ENCODE measurements around the gene AGAP2. TPM values are rescaled to one million over a fixed set of nuclear protein-coding genes. Genes with fewer than 3 reads are reported as not detected.

Gene AGAP2
- total and polyA plus RNA-seq, 2 of the 8 experiments (the other 6 are each of a cell fraction or from before 2014, with no cell fraction given): 1.5 TPM

GRCh38 chr12:57695770-57696432 lies 42.6 kb downstream of the AGAP2 start:
- H3K9ac ChIP-seq (replicated peaks in 1 of 4; ENCODE audit: extremely low read depth in 1 of 4, low read depth in 3 of 4, low read length in 3 of 4): no peak overlapping the region
- no peak for DNase-seq (ENCODE audit: low read depth in 1 of 2, low spot score in 2 of 2)
- no peak overlapping the region for H2BK5ac ChIP-seq (ENCODE audit: low read depth, low read length)
- H3K56ac ChIP-seq (replicated peaks; ENCODE audit: insufficient read length, low read depth, low read length): no peak overlapping the region
- H3K18ac ChIP-seq (ENCODE audit: extremely low read depth, low read length): no peak overlapping the region
- H3K79me1 ChIP-seq (ENCODE audit: low read depth, low read length): no peaks in the 10 kb centered on the region
- no peak overlapping the region for H4K5ac ChIP-seq (ENCODE audit: insufficient read length, low read depth, low read length)
- H2BK20ac ChIP-seq (ENCODE audit: low read length): no peak overlapping the region
- no peak overlapping the region for H2AFZ ChIP-seq (ENCODE audit: low read length)
- H3K23ac ChIP-seq (ENCODE audit: insufficient read length): no peak overlapping the region
- no peak overlapping the region for H2BK120ac ChIP-seq (replicated peaks; ENCODE audit: low read depth, low read length)
- CTCF ChIA-PET (ENCODE audit: partially characterized antibody): no interaction called here
- peaks cover 6% of the 10 kb centered on the region; the same call in 1 of the 2 replicates for H3K23me2 ChIP-seq (ENCODE audit: low read depth, low read length)
- H3K27me3 ChIP-seq (replicated peaks in 1 of 4; ENCODE audit: control insufficient read depth in 3 of 4, extremely low read depth in 1 of 4, insufficient read depth in 3 of 4, low read length in 3 of 4): no peaks in the 10 kb centered on the region
- no peak overlapping the region for H3K4ac ChIP-seq (replicated peaks; ENCODE audit: insufficient read length, low read depth, low read length)
- H3K4me3 ChIP-seq (ENCODE audit: extremely low read depth in 1 of 4, insufficient read depth in 2 of 4, low read depth in 3 of 4, low read length in 4 of 4): no peak overlapping the region
- POLR2A ChIA-PET (ENCODE audit: partially characterized antibody): no interaction called here
- no peak overlapping the region for H2AK5ac ChIP-seq (ENCODE audit: low read depth, low read length)
- H3K4me1 ChIP-seq (replicated peaks in 1 of 4; ENCODE audit: control insufficient read depth in 3 of 4, insufficient read depth in 4 of 4, low read length in 3 of 4): peaks cover 0 to 5% (median 1%) of the 10 kb centered on the region in 4 experiments; a peak in 1 of 7 replicates
- H4K20me1 ChIP-seq (replicated peaks in 1 of 2; ENCODE audit: control insufficient read depth in 1 of 2, insufficient read depth in 2 of 2, low read length in 2 of 2): no peaks in the 10 kb centered on the region
- 88% methylated on average over 11 of the region's 11 CpGs; no CpG with 5 or more reads in 1 of the 2 experiments for WGBS, 2 experiments (ENCODE audit: extremely low coverage in 1 of 2, insufficient coverage in 1 of 2, insufficient read length in 1 of 2, insufficient replicate concordance in 2 of 2, low coverage in 1 of 2, low lambda C conversion rate in 2 of 2, missing lambda C conversion rate in 1 of 2)
- no peak overlapping the region for H2BK12ac ChIP-seq (ENCODE audit: low read depth, low read length)
- no peaks in the 10 kb centered on the region for H3K79me2 ChIP-seq (ENCODE audit: control insufficient read depth in 1 of 2, insufficient read depth in 2 of 2, low read length in 2 of 2)
- no peaks in the 10 kb centered on the region for H3K9me3 ChIP-seq (ENCODE audit: insufficient read depth in 2 of 2, low read depth in 1 of 2, low read length in 1 of 2)
- no peak overlapping the region for H3K27ac ChIP-seq (ENCODE audit: low read depth, low read length)
- no peak overlapping the region for H4K8ac ChIP-seq (ENCODE audit: extremely low read depth, insufficient read depth, low read length)
- H4K91ac ChIP-seq (replicated peaks; ENCODE audit: insufficient read length, low read length): no peak overlapping the region
- H3K14ac ChIP-seq (ENCODE audit: insufficient read length): no peak overlapping the region
- FAIRE-seq: no peak
- no peak overlapping the region for H3K4me2 ChIP-seq (ENCODE audit: insufficient read depth in 1 of 2, low read depth in 2 of 2, low read length in 2 of 2)
- H3K36me3 ChIP-seq (ENCODE audit: control insufficient read depth in 2 of 4, insufficient read depth in 4 of 4, low read length in 3 of 4): peaks cover 0 to 4% (median 2%) of the 10 kb centered on the region in 4 experiments; a peak in 4 of 8 replicates
- H2BK15ac ChIP-seq (ENCODE audit: low read length): no peak overlapping the region
- TF ChIP-seq ATF2 (IDR thresholded peaks at IDR 0.05; ENCODE audit: low read length) (no peak), SRF (IDR thresholded peaks at IDR 0.05; ENCODE audit: low read depth, low read length) (no peak), ASH2L (IDR thresholded peaks at IDR 0.05; ENCODE audit: low read length) (no peak), NRF1 (IDR thresholded peaks at IDR 0.05; ENCODE audit: low read depth, low read length) (no peak), TBP (IDR thresholded peaks at IDR 0.05; ENCODE audit: low read depth, low read length) (no peak), HDAC2 (IDR thresholded peaks at IDR 0.05; ENCODE audit: borderline replicate concordance in 1 of 2, low read depth in 2 of 2, low read length in 2 of 2) (no peak), BACH1 (IDR thresholded peaks at IDR 0.05; ENCODE audit: low read length) (no peak), POLR2A (IDR thresholded peaks at IDR 0.05; ENCODE audit: control extremely low read depth in 1 of 2, low read depth in 2 of 2, low read length in 2 of 2) (no peak), POLR2AphosphoS5 (IDR thresholded peaks at IDR 0.05; ENCODE audit: low read depth, low read length) (no peak), SAP30 (IDR thresholded peaks at IDR 0.05; ENCODE audit: insufficient read depth, insufficient replicate concordance, low read length) (no peak), EP300 (IDR thresholded peaks at IDR 0.05; ENCODE audit: borderline replicate concordance in 1 of 2, low read depth in 2 of 2, low read length in 2 of 2) (no peak), TCF12 (IDR thresholded peaks at IDR 0.05; ENCODE audit: low read depth, low read length) (no peak)
